Endothelial cell of hepatic sinusoid (primary cell): ENCODE data around the gene CITED2.
"Not testable (repeated sequence)": the region's sequence is repeated elsewhere in the genome, so short reads cannot be mapped to it uniquely, and the experiment has no call there.

Source experiments
- in situ Hi-C: cut with HindIII; loops from 2 replicates; pipeline ENCODE4 v1.10.0; 2017; ENCODE audit warnings: low sequenced_read_pairs

Gene CITED2

DNA sequence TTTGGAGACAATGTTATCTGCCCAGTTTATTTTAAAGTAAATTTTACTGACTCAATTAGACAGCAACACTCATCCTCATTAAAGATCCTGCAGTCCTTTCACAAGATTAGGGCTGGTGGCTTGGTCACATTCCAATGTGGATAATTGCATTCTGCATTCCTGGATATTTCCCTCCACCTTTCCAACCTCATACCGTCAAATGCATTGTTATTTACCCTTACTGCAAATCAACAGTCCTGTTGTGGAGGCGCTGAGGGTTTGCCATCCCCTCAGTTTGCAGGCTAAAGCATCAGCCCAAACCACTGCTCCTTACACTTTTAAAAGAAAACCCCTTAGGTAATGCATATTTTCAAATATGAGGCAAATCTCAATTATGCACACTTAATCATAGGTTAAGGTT, 5.4 kb downstream of the CITED2 start:
- in situ Hi-C loops, result no loop called here

DNA sequence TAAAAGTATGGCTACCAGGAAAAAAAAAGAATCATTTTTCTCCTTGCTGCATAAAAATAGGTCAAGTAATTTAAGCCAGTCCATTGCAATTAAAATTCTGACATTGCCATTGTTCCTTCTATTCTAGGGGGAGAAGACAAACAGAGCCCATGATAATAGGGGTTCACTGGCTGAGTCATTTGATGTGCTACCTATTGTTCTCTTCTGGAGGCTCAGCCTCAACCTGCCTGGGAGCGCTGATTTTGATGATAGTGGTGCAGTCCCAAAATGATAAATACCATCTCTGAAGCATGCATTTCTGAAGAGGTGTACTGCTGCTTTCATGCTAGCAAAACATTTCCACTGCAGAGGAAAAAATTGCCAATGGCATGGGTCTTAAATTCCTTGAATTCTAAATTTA, 5.8 kb downstream of the CITED2 start:
- in situ Hi-C loops, result no loop called here

DNA sequence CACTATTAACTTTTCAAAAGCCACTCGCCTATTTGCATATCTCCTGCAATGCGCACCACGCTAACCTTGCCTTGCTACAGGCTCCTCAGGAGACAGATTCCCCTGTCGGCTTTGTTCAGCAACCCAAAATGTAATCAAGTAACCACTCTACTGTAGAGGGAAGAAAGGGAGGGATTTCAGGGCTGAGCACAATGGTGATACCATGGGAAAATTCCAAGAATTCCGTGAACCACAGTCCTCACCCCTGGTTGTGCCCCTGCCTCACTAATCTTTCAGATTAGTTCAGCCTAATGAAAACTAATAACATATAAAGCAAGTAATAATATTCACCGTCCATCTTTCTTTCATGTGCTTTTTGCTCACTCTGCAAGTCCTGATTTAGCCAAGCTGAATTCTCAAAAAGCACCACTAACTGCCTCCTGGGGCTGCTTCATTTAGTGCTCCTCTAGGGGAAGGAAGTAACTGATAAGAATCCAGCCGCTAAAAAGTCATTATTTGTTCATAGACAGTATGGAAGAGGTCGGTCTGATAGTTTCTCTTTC, 6.6 kb downstream of the CITED2 start:
- in situ Hi-C loops, result no loop called here

DNA sequence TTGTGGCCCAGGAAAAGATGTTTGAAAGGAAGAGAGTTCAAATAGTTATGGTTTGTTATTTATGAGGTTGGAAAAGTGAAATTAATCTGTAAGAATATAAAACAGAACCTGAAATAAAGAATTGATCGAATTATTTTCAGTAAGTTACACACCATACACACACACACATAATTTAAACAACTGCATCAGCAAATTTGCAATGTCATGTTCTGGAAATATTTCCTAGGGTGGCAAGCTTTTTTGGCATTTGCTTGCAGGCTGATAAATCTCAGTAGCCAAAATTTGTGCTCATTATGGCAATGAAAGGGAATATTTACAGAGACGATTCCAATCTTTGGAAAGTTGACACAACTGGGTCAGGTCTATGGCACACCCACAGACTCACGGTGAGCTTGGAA, 9.5 kb downstream of the CITED2 start:
- in situ Hi-C loops, result no loop called here

DNA sequence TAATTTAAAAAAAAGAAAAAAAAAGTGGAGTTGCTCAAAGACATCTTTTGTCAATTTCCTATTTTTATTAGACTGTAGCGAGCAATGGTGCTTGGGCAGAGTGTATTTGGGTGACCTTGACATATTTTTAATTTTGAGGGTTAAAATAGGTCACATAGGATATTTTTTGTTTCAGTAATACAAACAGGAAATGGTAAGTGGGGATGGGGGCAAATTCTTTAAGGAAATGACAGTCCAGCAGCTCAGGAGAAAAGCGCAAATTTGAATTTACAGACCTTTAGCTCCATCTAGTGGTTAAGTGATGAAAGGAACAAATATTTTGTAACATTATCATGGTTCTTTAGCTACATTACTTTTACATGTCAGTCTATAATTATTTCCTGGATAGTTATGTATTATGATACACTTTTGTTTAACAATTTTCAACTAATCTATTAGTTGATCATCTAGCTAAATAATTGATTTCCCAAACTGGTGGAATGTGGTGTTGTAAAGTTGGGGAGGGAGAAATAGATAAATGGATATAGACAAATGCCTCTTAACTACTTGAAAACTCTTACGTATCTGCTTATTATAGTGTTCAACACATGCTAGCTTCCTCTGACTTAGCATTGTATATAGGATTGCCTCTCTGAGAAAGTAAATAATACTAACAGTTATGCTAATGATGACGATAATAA, 10.0 kb downstream of the CITED2 start:
- in situ Hi-C loops, result no loop called here

DNA sequence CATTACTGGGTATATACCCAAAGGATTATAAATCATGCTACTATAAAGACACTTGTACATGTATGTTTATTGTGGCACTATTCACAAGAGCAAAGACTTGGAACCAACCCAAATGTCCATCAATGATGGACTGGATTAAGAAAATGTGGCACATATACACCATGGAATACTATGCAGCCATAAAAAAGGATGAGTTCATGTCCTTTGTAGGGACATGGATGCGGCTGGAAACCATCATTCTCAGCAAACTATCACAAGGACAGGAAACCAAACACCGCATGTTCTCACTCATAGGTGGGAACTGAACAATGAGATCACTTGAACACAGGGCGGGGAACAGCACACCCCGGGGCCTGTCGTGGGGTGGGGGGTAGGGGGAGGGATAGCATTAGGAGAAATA, 10.7 kb downstream of the CITED2 start:
- in situ Hi-C loops, result not testable (repeated sequence)

DNA sequence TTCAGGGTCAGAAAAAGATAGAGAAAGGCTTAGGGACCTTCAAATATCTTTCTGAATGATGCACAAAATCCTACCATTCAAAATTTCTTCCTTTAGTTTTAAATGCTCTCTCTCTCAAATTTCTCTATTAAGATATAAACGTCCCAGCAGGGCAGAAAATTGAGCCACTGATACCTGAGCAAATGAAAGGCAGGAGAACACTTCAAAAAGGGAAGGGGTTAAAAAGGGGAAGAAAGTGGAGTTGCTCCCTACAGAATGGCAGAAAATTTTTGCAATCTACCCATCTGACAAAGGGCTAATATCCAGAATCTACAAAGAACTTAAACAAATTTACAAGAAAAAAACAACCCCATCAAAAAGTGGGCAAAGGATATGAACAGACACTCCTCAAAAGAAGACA, 11.3 kb downstream of the CITED2 start:
- in situ Hi-C loops, result not testable (repeated sequence)

DNA sequence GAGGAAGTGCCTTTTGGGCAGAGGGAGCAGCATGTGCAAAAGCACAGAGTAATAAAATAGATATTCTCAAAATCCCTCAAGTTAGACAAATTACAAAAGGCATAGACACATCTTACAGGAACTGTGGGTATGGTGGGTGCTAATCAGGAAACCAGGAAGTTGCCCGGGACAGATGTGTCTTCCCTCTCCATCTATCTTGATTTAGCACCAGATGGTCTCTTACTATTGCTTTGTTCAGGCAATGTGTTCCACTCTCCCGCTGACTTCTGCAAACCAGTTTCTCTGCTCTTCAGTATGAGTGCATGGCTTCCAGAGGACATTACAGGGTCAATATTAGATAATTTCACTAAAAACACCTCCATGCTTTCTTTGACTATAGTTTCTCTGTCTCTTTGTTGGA, 13.2 kb downstream of the CITED2 start:
- in situ Hi-C loops, result no loop called here

DNA sequence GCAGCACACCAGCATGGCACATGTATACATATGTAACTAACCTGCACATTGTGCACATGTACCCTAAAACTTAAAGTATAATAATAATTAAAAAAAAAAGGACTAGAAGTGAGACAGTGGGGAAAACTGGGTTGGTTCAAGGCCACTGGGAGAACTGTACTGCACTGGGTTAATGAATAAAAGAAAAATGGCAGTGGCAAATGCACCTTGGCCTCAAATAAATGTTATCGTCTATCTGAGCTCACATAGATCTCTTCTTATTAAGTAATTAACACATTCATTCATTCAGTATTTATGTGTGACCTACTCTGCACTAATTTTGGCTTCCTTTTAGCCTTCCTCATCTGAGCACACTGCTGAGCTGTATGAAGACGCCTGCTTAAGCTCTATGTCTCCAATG, 17.5 kb downstream of the CITED2 start:
- in situ Hi-C loops, result no loop called here

DNA sequence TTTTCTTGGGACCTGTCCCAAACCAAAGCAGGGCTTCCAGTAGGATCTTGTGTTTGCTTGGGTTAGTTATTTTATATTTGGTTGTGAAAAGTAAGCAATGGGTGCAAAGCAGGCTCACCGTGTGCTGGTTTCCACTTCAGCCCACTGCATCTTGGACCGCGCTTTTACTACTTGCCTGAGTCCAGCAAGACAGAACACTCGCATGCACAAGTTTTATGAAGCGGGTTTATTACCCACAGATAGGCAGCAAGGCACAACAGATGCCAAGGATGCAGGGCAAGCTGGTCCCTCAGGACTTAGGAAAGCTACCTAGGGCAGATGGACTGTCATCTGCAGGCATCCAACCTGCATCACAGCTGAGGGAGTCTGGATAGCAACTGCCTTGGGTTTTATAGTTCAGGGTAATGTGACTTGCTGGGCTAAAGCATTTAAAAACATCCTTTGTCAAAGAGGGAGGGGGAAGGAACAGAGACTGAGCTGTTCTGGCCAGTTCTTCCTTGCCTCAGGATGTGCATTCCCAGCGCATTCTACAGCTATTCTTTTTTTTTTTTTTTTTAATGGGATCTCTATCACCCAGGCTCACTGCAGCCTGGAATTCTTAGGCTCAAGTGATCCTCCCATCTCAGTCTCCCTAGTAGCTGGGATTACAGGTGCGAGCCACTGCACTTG, 18.5 kb downstream of the CITED2 start:
- in situ Hi-C loops, result no loop called here

DNA sequence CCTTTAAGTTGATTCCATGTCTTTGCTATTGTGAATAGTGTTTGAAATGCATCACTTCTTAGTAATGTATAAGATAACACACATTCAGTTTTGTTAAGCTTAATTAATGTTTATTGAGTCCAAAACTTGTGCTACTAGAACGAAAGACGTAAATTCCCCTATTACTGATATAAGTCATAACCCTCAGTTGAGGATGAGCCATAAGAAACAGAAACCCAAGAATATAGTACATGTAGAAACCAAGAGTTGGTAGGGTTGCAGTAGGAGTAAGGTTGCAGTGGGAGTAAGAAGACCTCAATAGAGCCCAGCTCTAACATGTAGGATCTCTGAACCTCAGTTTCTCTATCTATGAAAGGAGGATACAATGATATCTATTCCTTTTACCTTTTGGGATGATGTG, 19.3 kb downstream of the CITED2 start:
- in situ Hi-C loops, result no loop called here

DNA sequence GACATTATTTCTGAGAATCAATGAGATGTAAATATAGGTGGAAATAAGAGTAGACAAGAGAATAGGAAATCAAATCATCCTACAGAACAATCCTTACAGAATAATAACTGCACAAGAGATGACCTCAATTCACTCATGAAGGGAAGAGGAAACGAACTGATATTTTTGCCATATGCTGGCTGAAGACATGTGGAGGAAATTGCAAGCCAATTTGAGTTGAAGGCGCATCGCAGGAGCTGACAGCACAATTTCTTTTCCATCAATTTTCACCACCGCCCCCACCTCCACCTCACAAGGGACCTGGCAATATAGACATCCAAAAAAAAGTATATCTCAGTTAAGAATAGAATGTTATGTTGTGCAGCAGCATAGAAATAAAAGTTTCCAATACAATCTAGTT, 20.3 kb downstream of the CITED2 start:
- in situ Hi-C loops, result no loop called here

DNA sequence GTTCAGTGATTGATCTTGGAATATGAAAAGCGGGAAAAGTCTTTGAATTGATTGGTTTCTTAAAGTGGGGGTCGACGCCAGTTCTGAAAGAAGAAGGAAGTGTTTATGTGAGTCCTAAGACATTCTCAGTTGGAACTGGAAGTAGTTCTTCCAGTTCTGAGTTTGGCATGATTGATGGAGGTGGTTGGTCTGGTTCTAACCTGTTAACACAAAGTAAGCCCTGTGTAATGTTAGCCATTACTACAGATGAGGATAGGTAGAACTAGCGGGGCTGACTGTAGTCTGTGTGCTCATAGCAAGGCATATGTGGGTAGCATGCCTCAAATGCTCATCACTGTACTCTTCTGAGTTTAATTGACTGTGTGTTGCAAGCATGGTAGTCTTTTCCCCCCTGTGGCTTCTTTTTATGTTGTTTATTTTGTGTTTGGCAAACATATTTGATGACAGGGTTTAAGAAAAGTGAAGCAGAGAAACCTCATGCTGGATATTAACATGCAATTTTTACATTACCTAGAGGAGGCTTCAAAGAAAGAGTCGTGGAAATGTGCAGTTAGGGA, 24.9 kb downstream of the CITED2 start:
- in situ Hi-C loops, result no loop called here

DNA sequence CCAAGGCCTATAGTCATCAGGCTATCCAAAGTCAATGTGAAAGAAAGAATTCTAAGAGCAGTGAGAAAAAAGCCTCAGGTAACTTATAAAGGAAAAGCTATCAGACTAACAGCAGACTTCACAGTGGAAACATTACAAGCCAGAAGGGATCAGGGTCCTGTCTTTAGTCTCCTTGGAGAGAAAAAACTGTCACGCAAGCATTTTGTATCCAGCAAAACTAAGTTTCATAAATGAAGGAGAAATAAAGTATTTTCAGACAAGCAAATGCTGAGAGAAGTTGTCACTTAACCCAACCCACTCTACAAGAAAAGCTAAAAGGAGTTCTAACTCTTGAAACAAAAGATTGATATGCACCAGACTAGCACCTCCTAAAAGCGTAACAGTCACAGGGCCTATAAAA, 28.1 kb downstream of the CITED2 start:
- in situ Hi-C loops, result no loop called here

DNA sequence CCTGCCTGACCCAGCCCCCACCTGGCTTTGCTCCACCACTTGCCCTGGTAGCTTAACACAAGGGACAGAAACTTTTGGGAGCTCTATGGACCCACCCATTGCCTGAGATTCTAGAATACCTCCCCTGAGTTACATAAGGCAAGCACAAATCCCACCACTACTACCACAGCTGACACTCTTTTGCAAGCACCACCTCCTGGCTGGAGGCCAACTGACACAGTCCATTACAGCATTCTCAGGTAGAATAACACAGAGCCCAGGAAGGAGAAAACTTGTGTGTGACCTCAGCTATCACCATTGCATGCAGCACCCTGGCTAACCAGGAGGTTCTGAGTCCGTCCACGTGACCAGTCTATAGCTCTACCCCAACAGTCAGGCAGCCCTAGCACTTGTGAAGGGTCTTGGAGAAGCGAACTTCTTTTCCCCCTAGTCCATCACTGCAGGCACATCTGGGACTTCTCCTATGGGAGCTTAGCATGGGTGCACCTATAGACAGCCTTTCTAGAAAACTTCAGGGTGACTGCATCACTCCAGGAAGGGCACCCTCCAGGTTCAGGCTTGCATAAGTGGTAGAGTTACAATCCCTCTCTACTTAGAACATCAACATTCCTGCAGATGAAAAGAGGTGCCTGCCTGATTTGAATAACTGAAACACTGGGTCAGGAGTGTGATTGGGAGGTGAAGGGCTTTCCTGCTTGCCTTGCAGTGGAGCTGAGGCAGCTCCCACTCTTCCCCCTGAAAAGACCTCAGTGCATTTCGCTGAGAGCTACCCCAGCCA, 30.1 kb downstream of the CITED2 start:
- in situ Hi-C loops, result no loop called here

DNA sequence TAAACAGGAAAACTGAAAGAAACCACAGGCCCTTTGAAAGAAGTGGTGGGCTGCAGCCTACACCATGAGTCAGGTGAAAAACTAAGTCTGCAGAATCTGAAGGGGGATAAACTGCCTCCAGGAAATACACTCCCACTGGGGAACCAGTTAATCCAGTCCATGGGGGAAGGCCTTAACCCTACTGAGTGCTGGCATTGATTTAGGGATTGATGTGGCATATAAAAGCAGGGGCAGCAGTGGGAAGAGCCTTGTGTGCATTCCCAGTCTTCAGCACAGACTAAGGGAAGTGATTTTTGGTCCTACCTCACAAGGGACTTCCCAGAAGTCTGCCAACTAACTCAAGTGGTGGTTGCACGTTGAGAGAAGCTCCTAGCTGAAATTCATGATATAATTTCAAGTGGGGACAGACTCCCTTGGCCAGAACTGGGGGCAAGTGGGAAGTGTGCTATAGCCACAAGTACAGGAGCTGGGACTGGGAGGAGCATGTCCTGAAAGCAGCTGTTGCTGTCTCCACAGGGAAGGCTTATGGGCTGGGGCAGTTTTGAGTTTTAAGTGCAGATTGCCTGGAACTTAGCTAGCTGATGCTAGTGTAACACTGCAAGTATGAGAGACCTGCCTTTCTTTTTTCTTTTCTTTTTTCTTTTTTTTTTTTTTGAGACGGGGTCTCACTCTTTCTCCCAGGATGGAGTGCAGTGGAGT, 31.2 kb downstream of the CITED2 start:
- in situ Hi-C loops, result no loop called here

DNA sequence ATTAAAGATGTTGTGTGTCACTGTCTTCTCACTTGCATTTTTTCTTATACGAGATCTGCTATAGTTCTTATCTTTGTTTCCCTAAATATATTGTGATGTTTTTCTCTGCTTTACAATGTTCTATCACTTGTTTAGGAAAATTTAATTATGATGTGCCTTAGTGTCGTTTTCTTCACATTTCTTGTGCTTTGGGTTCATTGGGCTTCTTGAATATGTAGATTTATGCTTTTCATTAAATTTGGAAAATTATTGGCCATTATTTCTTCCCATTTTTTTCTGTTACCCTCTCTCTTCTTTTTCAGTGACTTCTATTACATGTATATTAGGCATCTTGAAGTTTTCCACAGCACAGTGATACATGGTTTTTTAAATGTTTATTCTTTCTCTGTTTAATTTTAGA, 33.4 kb downstream of the CITED2 start:
- in situ Hi-C loops, result no loop called here

DNA sequence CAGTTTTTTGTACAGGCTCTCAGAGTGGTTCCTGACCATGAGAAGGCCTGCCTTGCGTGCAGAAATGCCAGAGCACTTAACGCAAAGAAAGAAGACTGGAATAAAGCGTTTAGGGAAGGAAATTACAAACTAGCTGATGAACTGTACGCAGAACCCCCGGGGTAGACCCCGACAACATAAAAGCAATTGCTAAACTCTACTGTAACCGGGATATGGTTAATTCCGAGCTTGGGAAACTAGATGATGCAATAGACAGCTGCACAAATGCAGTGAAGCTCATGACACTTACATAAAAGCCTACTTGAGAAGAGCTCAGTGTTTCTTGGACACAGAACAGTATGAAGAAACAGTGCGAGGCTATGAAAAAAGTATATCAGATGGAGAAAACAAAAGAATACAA, 35.7 kb downstream of the CITED2 start:
- in situ Hi-C loops, result loop anchor here (5.0 kb wide), 1 partner anchor 76 kb away; no protein-coding TSS in a partner anchor

DNA sequence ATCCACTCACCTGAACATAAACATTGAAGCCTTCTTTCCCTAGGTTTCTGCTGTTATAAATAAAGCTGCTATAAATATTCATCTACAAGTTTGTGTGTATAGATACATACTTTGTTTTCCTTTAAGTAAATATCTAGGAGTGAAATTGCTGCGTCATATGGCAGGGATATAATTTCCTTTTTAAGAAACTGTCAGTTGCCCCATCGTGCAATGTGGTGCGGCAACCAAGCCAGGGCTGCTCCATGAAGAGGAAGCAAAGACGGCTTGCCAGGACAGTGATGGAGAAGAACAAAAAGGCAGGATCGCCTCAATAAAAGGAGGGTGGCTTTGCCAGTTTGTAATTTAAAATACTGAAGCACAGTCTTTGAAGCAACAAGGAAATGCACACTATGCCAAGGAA, 36.6 kb downstream of the CITED2 start:
- in situ Hi-C loops, result loop anchor here (5.0 kb wide), 1 partner anchor 76 kb away; no protein-coding TSS in a partner anchor

DNA sequence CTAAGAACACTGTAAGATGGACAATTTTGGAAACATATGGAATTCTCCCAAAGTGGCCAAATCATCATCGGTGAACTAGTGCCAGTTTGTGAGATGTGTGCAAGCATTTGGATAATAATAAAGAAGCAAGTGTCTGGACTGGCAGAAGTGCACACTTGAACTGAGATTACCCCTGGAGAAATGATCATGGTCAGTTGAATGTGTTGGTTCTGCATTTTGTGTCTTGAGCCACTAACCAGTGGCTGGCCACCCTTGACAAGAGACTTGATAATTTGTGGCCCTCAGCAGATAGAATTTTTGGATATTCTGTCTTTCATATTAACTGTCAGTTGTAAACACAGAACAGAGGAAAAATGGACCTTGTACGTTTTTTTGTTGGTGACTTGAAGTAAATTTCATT, 37.4 kb downstream of the CITED2 start:
- in situ Hi-C loops, result loop anchor here (5.0 kb wide), 1 partner anchor 75 kb away; no protein-coding TSS in a partner anchor

DNA sequence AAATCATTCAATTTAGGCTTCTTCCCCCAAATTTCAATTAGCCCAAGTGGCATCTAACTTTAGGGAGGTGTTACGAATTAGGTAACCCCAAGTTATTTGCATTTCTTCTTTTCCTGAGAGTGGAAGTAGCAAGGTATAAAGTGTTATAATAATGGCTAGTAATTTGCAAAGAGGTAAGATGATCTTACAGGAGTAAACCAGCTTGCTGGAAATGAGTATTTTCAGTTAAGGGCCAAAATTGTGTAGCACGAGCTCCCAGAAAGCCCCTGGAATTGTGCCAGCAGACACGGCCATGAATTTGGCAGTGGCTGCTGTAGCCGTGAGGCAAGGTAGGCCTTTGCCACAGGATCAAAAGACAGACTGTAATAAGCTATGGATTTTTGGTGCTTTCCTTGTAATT, 38.0 kb downstream of the CITED2 start:
- in situ Hi-C loops, result loop anchor here (5.0 kb wide), 1 partner anchor 74 kb away; no protein-coding TSS in a partner anchor
